ENCODE measurements around the gene CPNE7.

CPNE7 gene

GRCh38 chr16:89584768-89585549 lies 9.4 kb downstream of the CPNE7 start:
- no peak for TF ChIP-seq POLR2AphosphoS5 (IDR thresholded peaks at IDR 0.05; ENCODE audit: low read depth, low read length)

- TF ChIP-seq SIN3A (IDR thresholded peaks at IDR 0.05; ENCODE audit: borderline replicate concordance, insufficient read depth, low read length) (no peak), FOXP2 (optimal IDR thresholded peaks at IDR 0.05; ENCODE audit: borderline replicate concordance, extremely low read depth, extremely low read length, insufficient read depth) (no peak), POLR2AphosphoS5 (IDR thresholded peaks at IDR 0.05; ENCODE audit: low read depth, low read length) (no peak), REST (IDR thresholded peaks at IDR 0.05; ENCODE audit: insufficient read depth in 1 of 2, low read depth in 2 of 2, low read length in 2 of 2) (no peak), TAF1 (IDR thresholded peaks at IDR 0.05; ENCODE audit: borderline replicate concordance, insufficient read depth, low read length) (no peak)
Measured at GRCh38 chr16:89586218-89586617, 10.7 kb downstream of the CPNE7 start.

- TF ChIP-seq POLR2AphosphoS5 (IDR thresholded peaks at IDR 0.05; ENCODE audit: low read depth, low read length) (no peak), FOXP2 (optimal IDR thresholded peaks at IDR 0.05; ENCODE audit: borderline replicate concordance, extremely low read depth, extremely low read length, insufficient read depth) (no peak), REST (IDR thresholded peaks at IDR 0.05; ENCODE audit: insufficient read depth in 1 of 2, low read depth in 2 of 2, low read length in 2 of 2) (no peak), SIN3A (IDR thresholded peaks at IDR 0.05; ENCODE audit: borderline replicate concordance, insufficient read depth, low read length) (no peak), TAF1 (IDR thresholded peaks at IDR 0.05; ENCODE audit: borderline replicate concordance, insufficient read depth, low read length) (no peak)
Measured at GRCh38 chr16:89586853-89587252, 11.3 kb downstream of the CPNE7 start.

DNA sequence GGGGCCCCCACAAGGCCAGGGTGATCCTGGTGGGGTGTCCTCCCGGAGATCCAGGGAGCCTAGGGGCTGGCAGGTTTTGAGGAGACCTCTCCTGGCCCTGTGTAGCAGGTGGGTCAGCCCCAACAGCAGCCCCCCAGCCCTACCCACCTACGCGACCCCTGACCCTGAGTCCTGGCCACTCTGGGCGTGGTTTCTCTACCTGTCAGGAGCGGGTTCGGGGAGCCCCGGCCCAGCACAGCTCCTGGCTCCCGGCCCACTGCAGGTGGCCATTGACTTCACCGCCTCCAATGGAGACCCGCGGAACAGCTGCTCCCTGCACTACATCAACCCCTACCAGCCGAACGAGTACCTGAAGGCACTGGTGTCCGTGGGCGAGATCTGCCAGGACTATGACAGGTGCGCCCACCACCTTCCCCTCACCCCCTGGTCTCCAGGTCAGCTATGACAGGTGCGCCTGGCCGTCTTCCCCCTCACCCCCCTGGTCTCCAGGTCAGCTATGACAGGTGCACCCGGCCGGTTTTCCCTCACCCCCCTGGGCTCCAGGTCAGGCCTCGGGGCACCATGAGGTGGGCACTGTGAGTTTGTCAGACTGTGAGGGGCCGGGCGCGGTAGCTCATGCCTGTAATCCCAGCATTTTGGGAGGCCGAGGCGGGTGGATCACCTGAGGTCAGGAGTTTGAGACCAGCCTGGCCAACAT lies 13.0 kb downstream of the CPNE7 start:
- no peak for TF ChIP-seq FOXP2 (optimal IDR thresholded peaks at IDR 0.05; ENCODE audit: borderline replicate concordance, extremely low read depth, extremely low read length, insufficient read depth)
- TF ChIP-seq SIN3A (IDR thresholded peaks at IDR 0.05; ENCODE audit: borderline replicate concordance, insufficient read depth, low read length) = no peak
- no peak for TF ChIP-seq REST (IDR thresholded peaks at IDR 0.05; ENCODE audit: insufficient read depth in 1 of 2, low read depth in 2 of 2, low read length in 2 of 2)
- no peak for TF ChIP-seq POLR2AphosphoS5 (IDR thresholded peaks at IDR 0.05; ENCODE audit: low read depth, low read length)
- no peak for TF ChIP-seq TAF1 (IDR thresholded peaks at IDR 0.05; ENCODE audit: borderline replicate concordance, insufficient read depth, low read length)

- TF ChIP-seq SIN3A (IDR thresholded peaks at IDR 0.05; ENCODE audit: borderline replicate concordance, insufficient read depth, low read length) = no peak
- TF ChIP-seq POLR2AphosphoS5 (IDR thresholded peaks at IDR 0.05; ENCODE audit: low read depth, low read length) = no peak
- TF ChIP-seq FOXP2 (optimal IDR thresholded peaks at IDR 0.05; ENCODE audit: borderline replicate concordance, extremely low read depth, extremely low read length, insufficient read depth) = no peak
- TF ChIP-seq TAF1 (IDR thresholded peaks at IDR 0.05; ENCODE audit: borderline replicate concordance, insufficient read depth, low read length) = no peak
- TF ChIP-seq REST (IDR thresholded peaks at IDR 0.05; ENCODE audit: insufficient read depth in 1 of 2, low read depth in 2 of 2, low read length in 2 of 2) = no peak
Measured at GRCh38 chr16:89589241-89589926, 13.8 kb downstream of the CPNE7 start.

All from PFSK-1 (cell line).